ENCODE data around the gene P2RX1.
"Not testable (repeated sequence)": the region's sequence is repeated elsewhere in the genome, so short reads cannot be mapped to it uniquely, and the experiment has no call there.

The P2RX1 gene

GRCh38 chr17:3885271-3885670 is 31.0 kb downstream of the P2RX1 start:
- no peak for DNase-seq

GRCh38 chr17:3884188-3884587 is 32.1 kb downstream of the P2RX1 start:
- no peak for DNase-seq

GRCh38 chr17:3882276-3882675 is 34.0 kb downstream of the P2RX1 start:
- no peak for DNase-seq

GRCh38 chr17:3880983-3881382 is 35.3 kb downstream of the P2RX1 start:
- DNase-seq: no peak

- no peak for DNase-seq
Observed at GRCh38 chr17:3879591-3880417, 36.5 kb downstream of the P2RX1 start.

DNA sequence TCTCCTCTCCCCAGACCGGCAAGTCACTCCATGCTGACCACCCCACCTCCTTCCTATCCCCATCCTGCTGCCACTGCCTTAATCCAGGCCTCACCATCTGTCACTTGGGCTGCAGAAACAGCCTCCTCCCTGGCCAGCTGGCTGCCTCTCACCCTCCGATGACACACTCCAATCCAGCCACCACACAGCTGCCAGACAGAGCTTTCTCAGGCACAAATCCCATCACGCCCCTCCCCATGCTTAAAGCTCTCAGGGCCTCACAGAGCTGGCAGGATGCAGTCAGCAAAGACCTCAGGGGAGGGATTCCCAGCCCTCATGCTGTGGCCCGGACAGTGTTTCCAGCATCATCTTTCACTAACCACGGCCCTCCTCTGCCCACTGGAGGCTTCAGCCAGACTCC is 37.1 kb downstream of the P2RX1 start:
- DNase-seq: no peak

DNA sequence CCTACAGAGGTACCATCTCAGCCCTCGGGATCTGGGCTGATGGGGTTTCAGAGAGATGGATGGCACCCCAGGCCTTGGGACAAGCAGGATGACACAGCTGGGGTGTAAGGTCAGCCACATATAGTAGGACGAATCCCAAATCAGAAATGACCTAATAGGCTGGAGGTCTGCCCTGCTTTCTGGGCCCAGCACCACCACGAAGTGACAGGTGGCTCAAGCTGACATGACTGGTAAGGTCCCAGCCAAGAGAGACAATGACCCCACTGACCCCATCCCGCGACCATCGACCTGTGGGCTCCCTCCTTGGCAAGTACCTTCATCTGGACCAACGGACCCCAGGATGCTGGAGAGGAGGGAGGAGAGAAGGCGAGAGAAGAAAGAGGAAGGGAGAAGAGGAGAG is 39.0 kb downstream of the P2RX1 start:
- DNase-seq: no peak

- DNase-seq: no peak
Observed at GRCh38 chr17:3875317-3875716, 40.9 kb downstream of the P2RX1 start.

- no peak for DNase-seq
Observed at GRCh38 chr17:3873862-3874261, 42.4 kb downstream of the P2RX1 start.

DNA sequence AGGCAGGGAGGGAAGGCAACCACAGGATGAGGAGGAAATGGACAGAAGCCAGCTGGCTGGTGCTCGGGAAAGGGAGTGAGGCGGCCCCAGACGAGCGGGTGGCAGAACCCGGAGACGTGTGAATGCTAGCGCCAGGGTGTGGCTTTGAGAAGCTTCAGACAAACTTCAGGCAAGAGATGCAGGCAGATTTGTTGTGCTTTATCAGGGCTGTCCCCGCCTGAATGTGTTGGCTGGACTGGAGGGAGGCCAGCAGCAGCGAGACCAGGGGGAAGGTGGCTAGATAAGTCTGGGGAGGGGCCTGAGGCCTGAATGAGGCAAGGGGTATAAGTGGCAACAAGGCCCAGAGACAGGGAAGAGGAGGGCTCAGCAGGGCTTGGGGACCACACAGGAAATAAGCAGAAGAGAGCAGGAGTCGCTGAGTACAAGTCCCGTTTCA is 45.4 kb downstream of the P2RX1 start:
- DNase-seq: no peak

DNA sequence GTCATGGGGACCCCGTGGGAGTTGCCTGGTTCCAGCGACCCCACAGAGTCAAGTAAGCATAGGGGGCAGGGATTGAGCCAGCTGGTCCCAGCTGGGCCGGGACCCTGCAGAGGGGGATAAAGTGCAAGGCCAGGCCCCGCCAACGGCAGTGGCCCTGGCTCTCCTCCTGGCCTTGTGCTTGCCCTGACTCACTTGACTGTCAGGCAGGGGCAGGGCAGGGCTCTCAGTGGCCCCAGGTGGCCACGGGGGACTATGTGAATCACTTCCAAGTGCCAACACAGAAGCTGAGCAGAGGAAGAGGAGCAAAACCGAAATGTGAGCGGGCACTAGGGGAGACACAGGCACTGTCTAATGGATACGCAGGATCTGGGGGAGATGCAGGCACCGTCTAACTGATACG is 48.7 kb downstream of the P2RX1 start:
- no peak for DNase-seq

- no peak for DNase-seq
Observed at GRCh38 chr17:3867106-3867505, 49.2 kb downstream of the P2RX1 start.

- DNase-seq: no peak
Observed at GRCh38 chr17:3866276-3866675, 50.0 kb downstream of the P2RX1 start.

- no peak for DNase-seq
Observed at GRCh38 chr17:3865176-3865575, 51.1 kb downstream of the P2RX1 start.

- DNase-seq: no peak
Observed at GRCh38 chr17:3864534-3864933, 51.7 kb downstream of the P2RX1 start.

GRCh38 chr17:3861761-3862681 is 54.2 kb downstream of the P2RX1 start:
- DNase-seq: no peak

GRCh38 chr17:3860939-3861700 is 55.1 kb downstream of the P2RX1 start:
- no peak for DNase-seq

GRCh38 chr17:3859940-3860339 is 56.3 kb downstream of the P2RX1 start:
- no peak for DNase-seq

DNA sequence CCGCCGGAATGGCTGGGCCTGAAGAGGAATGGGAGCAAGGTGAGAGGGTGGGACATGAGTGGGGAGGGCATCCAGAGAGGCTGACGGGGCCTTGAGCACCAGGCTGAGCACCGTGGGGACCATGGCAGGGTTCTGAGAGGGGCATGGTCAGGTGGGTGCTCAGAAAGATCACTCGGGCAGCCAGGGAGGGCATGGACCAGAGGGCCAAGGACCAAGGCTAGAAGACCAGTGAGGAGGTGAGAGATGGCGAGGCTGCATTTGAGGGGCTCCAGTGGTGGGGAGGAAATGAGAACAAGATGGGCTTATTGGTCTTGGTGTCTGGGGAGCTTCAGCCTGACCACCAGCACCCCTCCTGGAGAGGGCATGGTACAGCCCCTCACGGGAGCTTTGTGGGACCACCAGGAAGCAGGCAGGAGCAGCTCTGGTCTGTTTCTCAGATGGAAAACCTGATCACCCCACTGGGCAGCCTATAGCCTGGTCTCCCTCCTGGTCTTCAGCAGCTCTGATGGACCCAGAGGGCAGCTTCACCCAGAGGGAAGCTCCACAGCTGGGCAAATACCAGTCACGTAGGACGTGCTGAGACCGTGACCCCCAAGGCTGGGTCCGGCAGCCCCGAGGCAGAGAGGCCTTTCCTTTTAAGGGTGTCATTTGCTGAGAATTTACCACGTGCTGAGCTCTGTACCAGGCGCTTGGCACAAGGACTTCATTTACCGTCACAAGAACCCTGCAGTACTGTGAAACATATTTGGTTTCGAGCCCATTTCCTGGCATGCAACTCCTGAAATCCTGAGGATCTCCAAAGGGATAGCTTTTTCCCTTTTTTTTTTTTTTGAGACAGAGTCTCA is 58.8 kb downstream of the P2RX1 start:
- DNase-seq: no peak

DNA sequence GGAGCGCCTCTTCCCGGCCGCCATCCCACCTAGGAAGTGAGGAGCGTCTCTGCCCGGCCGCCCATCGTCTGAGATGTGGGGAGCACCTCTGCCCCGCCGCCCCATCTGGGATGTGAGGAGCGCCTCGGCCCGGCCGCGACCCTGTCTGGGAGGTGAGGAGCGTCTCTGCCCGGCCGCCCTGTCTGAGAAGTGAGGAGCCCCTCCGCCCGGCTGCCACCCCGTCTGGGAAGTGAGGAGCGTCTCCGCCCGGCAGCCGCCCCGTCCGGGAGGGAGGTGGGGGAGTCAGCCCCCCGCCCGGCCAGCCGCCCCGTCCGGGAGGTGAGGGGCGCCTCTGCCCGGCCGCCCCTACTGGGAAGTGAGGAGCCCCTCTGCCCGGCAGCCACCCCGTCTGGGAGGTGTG is 62.1 kb downstream of the P2RX1 start:
- not testable (repeated sequence) for DNase-seq

DNA sequence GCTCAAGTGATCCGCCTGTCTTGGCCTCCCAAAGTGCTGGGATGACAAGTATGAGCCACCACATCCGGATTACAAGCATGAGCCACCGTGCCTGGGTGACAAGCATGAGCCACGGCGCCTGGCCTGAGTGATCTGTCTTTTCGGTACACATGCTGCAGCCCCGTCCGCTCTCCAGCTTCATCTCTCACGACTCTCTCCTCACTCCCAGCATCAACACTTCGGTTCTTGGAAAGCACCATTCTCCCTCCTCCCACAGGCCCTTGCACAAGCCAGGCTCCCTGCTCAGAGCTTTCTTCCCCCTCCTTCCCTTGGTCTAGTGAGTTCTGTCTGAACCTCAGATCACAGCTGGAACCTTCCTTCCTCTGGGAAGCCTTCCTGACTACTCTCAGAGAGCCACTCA is 63.7 kb downstream of the P2RX1 start:
- DNase-seq: no peak

DNA sequence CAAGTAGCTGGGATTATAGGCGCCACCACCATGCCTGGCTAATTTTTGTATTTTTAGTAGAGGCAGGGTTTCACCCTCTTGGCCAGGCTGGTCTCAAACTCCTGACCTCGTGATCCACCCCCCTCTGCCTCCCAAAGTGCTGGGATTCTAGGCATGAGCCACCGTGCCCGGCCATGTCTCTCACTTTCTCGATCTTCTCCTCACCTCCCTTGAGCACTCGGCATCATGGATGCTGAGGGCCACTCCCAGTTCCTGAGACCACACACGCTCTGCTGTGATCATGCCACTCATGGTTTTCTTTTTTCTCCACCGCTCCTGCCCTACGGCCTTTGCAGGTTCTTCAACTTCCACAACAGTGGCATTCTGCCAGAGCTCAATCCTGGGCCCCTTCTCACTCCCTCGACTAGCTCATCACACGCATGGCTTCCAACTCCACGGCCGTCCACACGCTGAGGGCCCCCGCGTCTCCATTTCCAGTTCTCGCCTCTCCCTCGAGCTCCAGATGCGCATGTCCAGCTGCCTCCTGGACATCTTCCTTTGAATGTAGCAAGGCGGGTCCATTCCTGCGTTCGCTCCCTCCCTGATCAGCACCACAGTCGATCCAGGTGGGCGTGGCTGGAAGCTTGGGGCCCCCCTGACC is 64.7 kb downstream of the P2RX1 start:
- no peak for DNase-seq
